Sigmoid colon (tissue), 7 donors: ENCODE results near the gene NDRG2. TPM values are rescaled to one million over a fixed set of nuclear protein-coding genes. Genes with fewer than 3 reads are reported as not detected.

Source experiments
- DNase-seq: peaks from one replicate; pipeline ENCODE4 v3.0.0-alpha.2; 2019
- H3K27ac ChIP-seq, 4 donors: fragments of 200-600 bp; sonication (generic); one replicate each; pipeline ENCODE4 v1.5.1; 2016 to 2019; ENCODE audit warnings: mild to moderate bottlenecking in 1 of 4
- H3K27me3 ChIP-seq, 3 donors: fragments of 200-600 bp; sonication (generic); one replicate each; pipeline ENCODE4 v1.5.1; 2019; ENCODE audit warnings: mild to moderate bottlenecking in 1 of 3
- H3K36me3 ChIP-seq, 4 donors: fragments of 200-600 bp; sonication (generic); one replicate each; pipeline ENCODE4 v1.5.1; 2016 to 2019
- H3K4me1 ChIP-seq, 4 donors: fragments of 200-600 bp; sonication (generic); one replicate each; pipeline ENCODE4 v1.5.1; 2017 to 2019
- H3K4me3 ChIP-seq, 4 donors: fragments of 200-600 bp; sonication (generic); one replicate each; pipeline ENCODE4 v1.5.1; 2017 to 2019; ENCODE audit warnings: mild to moderate bottlenecking in 2 of 4, moderate library complexity in 1 of 4
- H3K9me3 ChIP-seq, 4 donors: fragments of 200-600 bp in 3 of 4; sonication (generic) in 3 of 4; one replicate each; pipeline versions ENCODE4 v1.5.1 to v1.6.1; 2013 to 2019
- EP300 ChIP-seq, 4 donors: sonication (generic); formaldehyde crosslinking; IDR thresholded peaks; one replicate each; pipeline ENCODE4 v1.6.1; 2017; ENCODE audit warnings: antibody characterized with exemption in 4 of 4
- POLR2A ChIP-seq, 2 donors: fragments of 450-650 bp; IDR thresholded peaks; one replicate each; pipeline ENCODE4 v1.6.1; 2016; ENCODE audit warnings: antibody characterized with exemption in 2 of 2, mild to moderate bottlenecking in 2 of 2, moderate library complexity in 2 of 2
- POLR2AphosphoS5 ChIP-seq, 4 donors: sonication (generic); formaldehyde crosslinking; IDR thresholded peaks; one replicate each; pipeline ENCODE4 v1.6.1; 2017; ENCODE audit warnings: antibody characterized with exemption in 4 of 4
- WGBS, 2 donors: extraction: QIAGEN DNeasy Blood & Tissue Kit; methylation state at CpG; one replicate each; pipeline ENCODE4 v1.1.7; 2013; 5-methylcytosine and 5-hydroxymethylcytosine counted together
- intact Hi-C: fragments of 100-400 bp; cut with DNase I; formaldehyde crosslinking; loops from one replicate; pipeline ENCODE4 v1.15.1; 2023
- polyA plus RNA-seq, 3 donors: library from polyadenylated mRNA; stranded (reverse); fragments of 200-250 nt; gene quantifications; one replicate each; pipeline ENCODE4 v1.2.3, GENCODE V29; 2013
- total RNA-seq, 4 donors: library from RNA; depleted of rRNA; stranded (reverse); fragments of >200 nt; gene quantifications; one replicate each; pipeline ENCODE4 v1.1.0, GENCODE V29; 2016
- TF ChIP-seq, protein P1 (sequence below), 4 experiments: fragments of 450-650 bp in 3 of 4; fragments of 200-600 bp in 1 of 4; IDR thresholded peaks; one replicate each; pipeline ENCODE4 v1.5.1; 2016 to 2019; ENCODE audit warnings: antibody characterized with exemption in 4 of 4, mild to moderate bottlenecking in 3 of 4, moderate library complexity in 2 of 4
- donor health status: healthy with polysubstance abuse.
- donor health status: Bipolar disorder and iron deficiency.
- donor health status: healthy.

NDRG2 gene
- total and polyA plus RNA-seq, 7 donors: 114 to 276 (median 199) TPM

DNA sequence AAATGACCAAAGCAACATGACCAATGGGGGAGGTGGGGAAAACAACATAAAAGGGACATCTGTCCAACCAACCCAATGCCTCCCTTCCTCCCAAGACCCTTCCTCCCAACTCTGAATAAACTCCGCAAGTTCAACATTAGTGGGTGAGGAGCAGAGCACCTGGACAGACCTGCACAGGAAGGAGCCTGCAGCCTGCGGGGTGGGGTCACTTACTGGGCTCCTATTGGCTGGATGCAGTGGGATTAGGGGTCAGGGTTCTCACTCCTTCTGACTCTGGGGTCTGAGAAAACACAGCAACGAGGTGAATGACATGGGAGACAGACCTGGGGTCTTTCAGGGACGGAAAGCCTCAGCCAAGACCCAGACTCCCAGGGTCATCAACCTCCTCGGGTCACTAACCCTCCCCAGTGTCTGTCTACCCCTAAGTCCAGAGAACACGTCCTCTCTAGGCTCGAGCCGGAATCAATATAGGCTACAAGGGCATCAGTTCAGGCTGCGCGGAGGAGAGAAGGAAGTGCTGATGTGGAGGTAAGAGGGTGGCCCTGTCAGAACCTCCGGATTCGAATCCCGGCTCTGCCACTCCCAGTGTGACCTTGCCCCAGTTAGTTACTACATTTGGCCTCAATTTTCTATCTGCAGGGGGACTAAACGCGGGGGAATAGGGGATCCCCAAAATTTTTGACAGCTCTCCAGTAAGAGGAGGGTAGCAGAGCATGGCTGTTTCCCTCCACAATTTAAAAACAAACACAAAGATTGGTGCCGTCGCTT, 860 bp downstream of the NDRG2 start:
- Histone ChIP-seq H3K4me1 (peaks cover 0 to 43% (median 35%) of the 10 kb centered on the region in 4 donors), H3K36me3 (peaks cover 14 to 38% (median 22%) of the 10 kb centered on the region in 4 donors), H3K27me3 (no peaks in the 10 kb centered on the region), H3K27ac (peak overlapping the region; percentile 93 to 95 (median 93)), H3K9me3 (no peaks in the 10 kb centered on the region), H3K4me3 (peak overlapping the region; percentile 84 to 96 (median 88))
- TF ChIP-seq POLR2A (IDR thresholded peaks at IDR 0.05) (no peak), EP300 (IDR thresholded peaks at IDR 0.05) (no peak), POLR2AphosphoS5 (IDR thresholded peaks at IDR 0.05) (no peak)
- TF ChIP-seq, protein P1, sequence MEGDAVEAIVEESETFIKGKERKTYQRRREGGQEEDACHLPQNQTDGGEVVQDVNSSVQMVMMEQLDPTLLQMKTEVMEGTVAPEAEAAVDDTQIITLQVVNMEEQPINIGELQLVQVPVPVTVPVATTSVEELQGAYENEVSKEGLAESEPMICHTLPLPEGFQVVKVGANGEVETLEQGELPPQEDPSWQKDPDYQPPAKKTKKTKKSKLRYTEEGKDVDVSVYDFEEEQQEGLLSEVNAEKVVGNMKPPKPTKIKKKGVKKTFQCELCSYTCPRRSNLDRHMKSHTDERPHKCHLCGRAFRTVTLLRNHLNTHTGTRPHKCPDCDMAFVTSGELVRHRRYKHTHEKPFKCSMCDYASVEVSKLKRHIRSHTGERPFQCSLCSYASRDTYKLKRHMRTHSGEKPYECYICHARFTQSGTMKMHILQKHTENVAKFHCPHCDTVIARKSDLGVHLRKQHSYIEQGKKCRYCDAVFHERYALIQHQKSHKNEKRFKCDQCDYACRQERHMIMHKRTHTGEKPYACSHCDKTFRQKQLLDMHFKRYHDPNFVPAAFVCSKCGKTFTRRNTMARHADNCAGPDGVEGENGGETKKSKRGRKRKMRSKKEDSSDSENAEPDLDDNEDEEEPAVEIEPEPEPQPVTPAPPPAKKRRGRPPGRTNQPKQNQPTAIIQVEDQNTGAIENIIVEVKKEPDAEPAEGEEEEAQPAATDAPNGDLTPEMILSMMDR (IDR thresholded peaks at IDR 0.05): no peak
- WGBS, 2 donors: 6 to 22% methylated on average over 17 of the region's 17 CpGs
- intact Hi-C loops: loop anchor here (2.0 kb wide), 2 partner anchors 15 to 47 kb away; partner anchors contain the start of gene ARHGEF40
- DNase-seq: no peak

DNA sequence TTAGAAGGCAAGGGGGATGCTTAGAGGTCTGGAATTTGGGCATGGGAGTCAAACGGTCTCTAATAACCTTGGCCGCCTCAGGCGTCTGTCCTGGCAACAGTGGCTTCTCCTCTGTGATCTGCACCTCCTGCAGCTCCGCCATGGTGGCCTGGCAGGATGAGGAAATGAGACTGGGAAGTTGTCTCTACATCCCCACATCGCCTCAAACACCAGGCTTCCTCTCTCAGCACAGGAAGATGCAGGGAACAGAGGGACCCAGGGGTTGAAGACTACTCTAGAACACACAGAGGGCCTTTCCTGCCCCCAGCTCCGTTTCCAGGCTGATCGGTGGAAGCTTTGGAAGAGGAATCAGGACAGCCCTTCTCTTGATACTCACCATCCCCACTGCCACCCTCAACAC, 1.7 kb downstream of the NDRG2 start:
- Histone ChIP-seq H3K36me3 (peaks cover 17 to 46% (median 29%) of the 10 kb centered on the region in 4 donors), H3K27me3 (no peaks in the 10 kb centered on the region), H3K4me3 (peak overlapping the region; percentile 84 to 96 (median 88)), H3K9me3 (no peaks in the 10 kb centered on the region), H3K27ac (peak overlapping the region; percentile 93 to 95 (median 93)), H3K4me1 (peaks cover 0 to 43% (median 35%) of the 10 kb centered on the region in 4 donors)
- TF ChIP-seq POLR2AphosphoS5 (IDR thresholded peaks at IDR 0.05) (no peak), POLR2A (IDR thresholded peaks at IDR 0.05) (no peak), EP300 (IDR thresholded peaks at IDR 0.05) (no peak)
- TF ChIP-seq, protein P1 (IDR thresholded peaks at IDR 0.05): no peak
- DNase-seq: no peak
- WGBS, 2 donors: 61 to 71% methylated on average over 7 of the region's 7 CpGs
- intact Hi-C loops: no loop called here

DNA sequence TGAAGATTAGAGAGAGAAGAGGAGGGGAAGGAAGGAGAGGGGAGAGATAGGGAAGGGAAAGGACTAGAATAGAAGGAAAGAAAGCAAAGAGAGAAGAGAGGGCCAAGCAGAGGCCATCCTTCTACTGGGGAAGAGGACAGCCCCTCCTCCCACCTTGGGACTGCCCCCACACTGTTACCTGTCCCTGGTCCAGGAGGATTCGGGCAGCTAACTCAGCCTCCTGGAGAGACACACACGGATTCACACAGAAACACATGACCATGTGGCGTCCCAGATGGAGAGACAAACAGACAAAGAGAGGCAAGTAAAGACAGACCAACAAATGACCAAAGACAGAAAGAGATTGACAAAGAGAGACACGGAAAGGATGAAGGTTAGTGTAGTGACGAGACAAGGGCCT, 2.2 kb downstream of the NDRG2 start:
- H3K9me3 ChIP-seq: no peaks in the 10 kb centered on the region
- no peak for DNase-seq
- no peaks in the 10 kb centered on the region for H3K27me3 ChIP-seq
- H3K4me3 ChIP-seq: peak overlapping the region in 3 of 4 donors; percentile 84 to 91 (median 85)
- H3K36me3 ChIP-seq: peaks cover 17 to 51% (median 33%) of the 10 kb centered on the region in 4 donors
- TF ChIP-seq POLR2AphosphoS5 (IDR thresholded peaks at IDR 0.05): no peak
- TF ChIP-seq, protein P1 (IDR thresholded peaks at IDR 0.05): no peak
- no peak for TF ChIP-seq POLR2A (IDR thresholded peaks at IDR 0.05)
- no peak for TF ChIP-seq EP300 (IDR thresholded peaks at IDR 0.05)
- H3K4me1 ChIP-seq: peaks cover 0 to 43% (median 35%) of the 10 kb centered on the region in 4 donors
- WGBS, 2 donors: 82 to 89% methylated on average over 5 of the region's 5 CpGs
- peak overlapping the region; percentile 93 to 95 (median 93) for H3K27ac ChIP-seq
- intact Hi-C loops: no loop called here

DNA sequence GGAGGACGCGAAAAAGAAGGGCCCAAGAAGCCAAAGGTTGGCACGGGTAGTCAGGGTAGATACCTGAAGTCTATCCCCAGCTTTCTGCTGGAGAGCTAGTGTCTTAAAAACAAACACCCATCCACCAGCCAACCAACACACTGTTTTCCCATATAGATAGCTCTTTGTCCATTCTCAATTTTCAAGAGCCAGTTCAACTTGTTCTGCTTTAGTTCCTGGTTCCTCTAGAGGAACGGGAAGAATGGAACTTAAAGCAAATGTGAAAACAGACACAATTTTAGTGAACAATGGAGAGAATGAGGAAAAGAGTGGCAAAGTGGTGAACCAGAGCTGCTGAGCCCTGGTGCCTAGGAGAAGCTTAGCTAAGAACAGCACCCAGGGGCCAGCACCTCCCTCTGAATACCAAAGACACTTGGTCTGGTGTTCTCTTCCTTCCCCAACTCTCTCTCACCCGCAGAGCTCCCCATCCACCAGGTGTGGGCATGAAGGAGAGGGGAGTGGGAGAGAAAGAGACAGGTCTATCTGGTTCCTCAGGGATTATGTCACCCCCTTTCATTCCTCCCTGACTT, 3.8 kb downstream of the NDRG2 start:
- DNase-seq: no peak
- Histone ChIP-seq H3K27ac (peak overlapping the region in 1 of 4 donors; percentile 13), H3K4me1 (peaks cover 0 to 31% (median 27%) of the 10 kb centered on the region in 4 donors), H3K9me3 (no peaks in the 10 kb centered on the region), H3K4me3 (no peak overlapping the region), H3K36me3 (peaks cover 17 to 64% (median 36%) of the 10 kb centered on the region in 4 donors), H3K27me3 (no peaks in the 10 kb centered on the region)
- TF ChIP-seq EP300 (IDR thresholded peaks at IDR 0.05) (no peak), POLR2A (IDR thresholded peaks at IDR 0.05) (no peak), POLR2AphosphoS5 (IDR thresholded peaks at IDR 0.05) (no peak)
- TF ChIP-seq, protein P1 (IDR thresholded peaks at IDR 0.05): no peak
- WGBS, 2 donors: 68 to 88% methylated on average over 5 of the region's 5 CpGs
- intact Hi-C loops: no loop called here
